Trophoblast cell (in vitro differentiated cells and primary cell): ENCODE results near the gene PTDSS2.

ENCODE experiments used
- DNase-seq, 2 donors: peaks; one replicate each; pipeline ENCODE4 v3.0.0-alpha.2; 2016
- H2AFZ ChIP-seq: 2 replicates; pipeline ENCODE4 v1.6.1; 2013; ENCODE audit warnings: low read length, moderate library complexity, mild to moderate bottlenecking; ENCODE audit not compliant: insufficient read depth, poor library complexity
- H2AK5ac ChIP-seq: 2 replicates; pipeline ENCODE4 v1.6.1; 2013; ENCODE audit warnings: mild to moderate bottlenecking, low read length
- H2BK120ac ChIP-seq: 2 replicates; pipeline ENCODE4 v1.6.1; 2013; ENCODE audit warnings: low read length, mild to moderate bottlenecking, moderate library complexity; ENCODE audit not compliant: insufficient read depth, poor library complexity
- H2BK12ac ChIP-seq: 2 replicates; pipeline ENCODE4 v1.6.1; 2013; ENCODE audit warnings: mild to moderate bottlenecking, low read length, moderate library complexity
- H2BK5ac ChIP-seq: 2 replicates; pipeline ENCODE4 v1.6.1; 2013; ENCODE audit warnings: low read length, low read depth, moderate library complexity, mild to moderate bottlenecking; ENCODE audit not compliant: poor library complexity
- H3K14ac ChIP-seq: 2 replicates; pipeline ENCODE4 v1.6.1; 2013; ENCODE audit warnings: mild to moderate bottlenecking, low read length
- H3K18ac ChIP-seq: 2 replicates; pipeline ENCODE4 v1.6.1; 2013; ENCODE audit warnings: mild to moderate bottlenecking, low read length
- H3K23ac ChIP-seq: 2 replicates; pipeline ENCODE4 v1.6.1; 2013; ENCODE audit warnings: low read length
- H3K27ac ChIP-seq: 2 replicates; pipeline ENCODE4 v1.5.1; 2013; ENCODE audit warnings: low read depth, mild to moderate bottlenecking, inconsistent platforms, low read length, moderate library complexity
- H3K27me3 ChIP-seq: 2 replicates; pipeline ENCODE4 v1.6.1; 2013; ENCODE audit warnings: inconsistent platforms, mild to moderate bottlenecking, low read length, moderate library complexity; ENCODE audit not compliant: insufficient read depth
- H3K36me3 ChIP-seq, 2 experiments: 1 replicate in 1 of 2; 2 replicates in 1 of 2; pipeline ENCODE4 v1.6.1; 2013; ENCODE audit warnings: low read length in 2 of 2, mild to moderate bottlenecking in 2 of 2, moderate library complexity in 1 of 2; ENCODE audit not compliant: insufficient read depth in 2 of 2, control insufficient read depth in 1 of 2
- H3K4ac ChIP-seq: 2 replicates; pipeline ENCODE4 v1.6.1; 2013; ENCODE audit warnings: low read depth, mild to moderate bottlenecking, low read length, moderate library complexity
- H3K4me1 ChIP-seq, 2 experiments: 1 replicate in 1 of 2; 2 replicates in 1 of 2; pipeline ENCODE4 v1.6.1; 2013; ENCODE audit warnings: low read length in 2 of 2, mild to moderate bottlenecking in 2 of 2, moderate library complexity in 1 of 2; ENCODE audit not compliant: insufficient read depth in 2 of 2, control insufficient read depth in 1 of 2
- H3K4me2 ChIP-seq: 2 replicates; pipeline ENCODE4 v1.6.1; 2013; ENCODE audit warnings: inconsistent platforms, mild to moderate bottlenecking, low read length, moderate library complexity
- H3K4me3 ChIP-seq: 2 replicates; pipeline ENCODE4 v1.5.1; 2013; ENCODE audit warnings: mild to moderate bottlenecking, low read depth, low read length, inconsistent platforms
- H3K79me1 ChIP-seq: one replicate; pipeline ENCODE4 v1.6.1; 2013; ENCODE audit warnings: low read length
- H3K79me2 ChIP-seq: 2 replicates; pipeline ENCODE4 v1.6.1; 2013; ENCODE audit warnings: low read length, mild to moderate bottlenecking; ENCODE audit not compliant: control insufficient read depth, insufficient read depth, poor library complexity
- H3K9ac ChIP-seq: 2 replicates; pipeline ENCODE4 v1.6.1; 2013; ENCODE audit warnings: mild to moderate bottlenecking, low read length
- H3K9me3 ChIP-seq: 2 replicates; pipeline ENCODE4 v1.6.1; 2013; ENCODE audit warnings: low read depth, mild to moderate bottlenecking, control low read depth, inconsistent platforms, low read length; ENCODE audit not compliant: insufficient read depth
- H4K12ac ChIP-seq: 2 replicates; pipeline ENCODE4 v1.6.1; 2013; ENCODE audit warnings: low read depth, mild to moderate bottlenecking, low read length, moderate library complexity
- H4K8ac ChIP-seq: 2 replicates; pipeline ENCODE4 v1.6.1; 2013; ENCODE audit warnings: low read depth, mild to moderate bottlenecking, low read length, moderate library complexity
- H4K91ac ChIP-seq: one replicate; pipeline ENCODE4 v1.6.1; 2013; ENCODE audit warnings: low read depth, mild to moderate bottlenecking, low read length, moderate library complexity
- WGBS: extraction: QIAGEN DNeasy Blood & Tissue Kit; methylation state at CpG from one replicate; pipeline ENCODE4 v1.1.7; 2013; ENCODE audit warnings: missing lambda C conversion rate; ENCODE audit not compliant: insufficient read length, insufficient coverage; ENCODE audit errors: extremely low coverage; 5-methylcytosine and 5-hydroxymethylcytosine counted together

The PTDSS2 gene

GRCh38 chr11:535210-535518, 85.1 kb downstream of the PTDSS2 start:
- H3K9me3 ChIP-seq, result peaks cover 3% of the 10 kb centered on the region
- no peak overlapping the region for H4K8ac ChIP-seq
- peaks cover 12% of the 10 kb centered on the region for H3K27me3 ChIP-seq
- H3K14ac ChIP-seq, result no peak overlapping the region
- peaks cover 6% of the 10 kb centered on the region for H3K79me2 ChIP-seq
- H2BK12ac ChIP-seq, result no peak overlapping the region
- H3K27ac ChIP-seq, result no peak overlapping the region
- no peak overlapping the region for H2BK120ac ChIP-seq
- no peak overlapping the region for H4K12ac ChIP-seq
- no peak overlapping the region for H3K23ac ChIP-seq
- H3K4ac ChIP-seq, result no peak overlapping the region
- no peak for DNase-seq
- peaks cover 21 to 23% of the 10 kb centered on the region in 2 experiments for H3K4me1 ChIP-seq
- H2BK5ac ChIP-seq, result no peak overlapping the region
- H4K91ac ChIP-seq, result peak overlapping the region; percentile 87
- H3K4me3 ChIP-seq, result peak overlapping the region; percentile 83
- H3K9ac ChIP-seq, result no peak overlapping the region
- H3K18ac ChIP-seq, result no peak overlapping the region
- H3K79me1 ChIP-seq, result peaks cover 15% of the 10 kb centered on the region
- no CpG with 5 or more reads among the region's 56 CpGs for WGBS
- H3K36me3 ChIP-seq, result peaks cover 31 to 34% of the 10 kb centered on the region in 2 experiments
- H3K4me2 ChIP-seq, result peak overlapping the region; percentile 76
- no peak overlapping the region for H2AFZ ChIP-seq
- H2AK5ac ChIP-seq, result no peak overlapping the region

GRCh38 chr11:535519-536454, 85.7 kb downstream of the PTDSS2 start, which contains the start of gene HRAS:
Gene HRAS (minus strand): TSS chr11:535576.
- Histone ChIP-seq H4K12ac (peak within 1 kb of the TSS; percentile 82), H4K91ac (peak within 1 kb of the TSS; percentile 87), H3K4me2 (peak within 1 kb of the TSS; percentile 93), H3K27me3 (peaks cover 12% of the 10 kb centered on the region), H2BK5ac (peak within 1 kb of the TSS; percentile 33), H3K4me3 (peak within 1 kb of the TSS; percentile 83), H3K36me3 (peaks cover 31 to 34% of the 10 kb centered on the region in 2 experiments), H2AK5ac (peak within 1 kb of the TSS; percentile 56), H3K79me2 (peaks cover 6% of the 10 kb centered on the region), H3K4ac (peak within 1 kb of the TSS; percentile 82), H3K4me1 (peaks cover 21 to 23% of the 10 kb centered on the region in 2 experiments), H3K9ac (peak within 1 kb of the TSS; percentile 90), H3K27ac (peak within 1 kb of the TSS; percentile 39), H2AFZ (peak within 1 kb of the TSS; percentile 63), H3K79me1 (peaks cover 15% of the 10 kb centered on the region), H3K18ac (peak within 1 kb of the TSS; percentile 83), H3K9me3 (peaks cover 3% of the 10 kb centered on the region), H2BK12ac (no peak within 1 kb of the TSS), H4K8ac (peak within 1 kb of the TSS; percentile 81), H3K14ac (peak within 1 kb of the TSS; percentile 73), H3K23ac (no peak within 1 kb of the TSS), H2BK120ac (peak within 1 kb of the TSS; percentile 41)
- peak; percentile 93 to 96 for DNase-seq
- WGBS, result no CpG with 5 or more reads among the region's 97 CpGs

- Histone ChIP-seq H3K23ac (no peak within 1 kb of the TSS), H4K8ac (peak within 1 kb of the TSS; percentile 40), H3K27me3 (peaks cover 12% of the 10 kb centered on the region), H3K4me3 (peak within 1 kb of the TSS; percentile 42), H2AFZ (peak within 1 kb of the TSS; percentile 76), H3K4me1 (peaks cover 21 to 23% of the 10 kb centered on the region in 2 experiments), H3K79me2 (peaks cover 6% of the 10 kb centered on the region), H4K91ac (peak within 1 kb of the TSS; percentile 28), H2BK120ac (peak within 1 kb of the TSS; percentile 2), H3K36me3 (peaks cover 20 to 23% of the 10 kb centered on the region in 2 experiments), H3K27ac (no peak within 1 kb of the TSS), H3K9ac (no peak within 1 kb of the TSS), H3K14ac (peak within 1 kb of the TSS; percentile 0), H2BK12ac (peak within 1 kb of the TSS; percentile 3), H4K12ac (peak within 1 kb of the TSS; percentile 15), H3K4me2 (peak within 1 kb of the TSS; percentile 63), H3K18ac (peak within 1 kb of the TSS; percentile 35), H3K9me3 (peaks cover 3% of the 10 kb centered on the region), H3K4ac (no peak within 1 kb of the TSS), H2AK5ac (peak within 1 kb of the TSS; percentile 2), H2BK5ac (no peak within 1 kb of the TSS), H3K79me1 (peaks cover 15% of the 10 kb centered on the region)
- no CpG with 5 or more reads among the region's 93 CpGs for WGBS
- peak; percentile 88 to 89 for DNase-seq
Measured at GRCh38 chr11:536841-537621, 87.0 kb downstream of the PTDSS2 start, which contains the start of gene LRRC56. Gene LRRC56 (plus strand): TSS chr11:537527. CDS start chr11:540685, 3,158 bp downstream.
